A204.1 (cell line): Measurements from ENCODE around the gene ENTREP1.

Experiments used
- FAIRE-seq: peaks from 2 replicates; lab custom pipeline; 2012; peaks lifted over from hg19 to GRCh38; lab: Jason Lieb, UNC

Gene ENTREP1

GRCh38 chr9:69322256-69322655 is 2.8 kb upstream of the ENTREP1 start:
- no peak for FAIRE-seq

DNA sequence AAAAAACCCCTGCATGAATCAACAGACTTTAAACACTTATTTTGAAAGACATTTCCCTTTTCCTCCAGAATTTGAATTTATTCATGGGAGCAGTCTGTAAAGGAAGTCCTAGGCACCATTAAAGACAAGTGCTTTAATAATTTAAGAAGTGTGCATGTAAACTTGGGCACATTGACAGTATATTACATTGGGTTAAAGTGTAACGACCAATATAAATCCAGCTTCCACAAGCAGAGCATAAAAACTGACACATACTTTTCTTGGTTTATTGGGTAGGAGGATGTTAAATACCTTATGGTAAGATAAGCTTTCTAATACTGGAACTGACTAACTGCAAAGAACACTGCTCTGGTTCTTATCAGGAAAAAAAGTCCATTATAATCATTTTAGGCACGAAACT is 1.2 kb upstream of the ENTREP1 start:
- no peak for FAIRE-seq

DNA sequence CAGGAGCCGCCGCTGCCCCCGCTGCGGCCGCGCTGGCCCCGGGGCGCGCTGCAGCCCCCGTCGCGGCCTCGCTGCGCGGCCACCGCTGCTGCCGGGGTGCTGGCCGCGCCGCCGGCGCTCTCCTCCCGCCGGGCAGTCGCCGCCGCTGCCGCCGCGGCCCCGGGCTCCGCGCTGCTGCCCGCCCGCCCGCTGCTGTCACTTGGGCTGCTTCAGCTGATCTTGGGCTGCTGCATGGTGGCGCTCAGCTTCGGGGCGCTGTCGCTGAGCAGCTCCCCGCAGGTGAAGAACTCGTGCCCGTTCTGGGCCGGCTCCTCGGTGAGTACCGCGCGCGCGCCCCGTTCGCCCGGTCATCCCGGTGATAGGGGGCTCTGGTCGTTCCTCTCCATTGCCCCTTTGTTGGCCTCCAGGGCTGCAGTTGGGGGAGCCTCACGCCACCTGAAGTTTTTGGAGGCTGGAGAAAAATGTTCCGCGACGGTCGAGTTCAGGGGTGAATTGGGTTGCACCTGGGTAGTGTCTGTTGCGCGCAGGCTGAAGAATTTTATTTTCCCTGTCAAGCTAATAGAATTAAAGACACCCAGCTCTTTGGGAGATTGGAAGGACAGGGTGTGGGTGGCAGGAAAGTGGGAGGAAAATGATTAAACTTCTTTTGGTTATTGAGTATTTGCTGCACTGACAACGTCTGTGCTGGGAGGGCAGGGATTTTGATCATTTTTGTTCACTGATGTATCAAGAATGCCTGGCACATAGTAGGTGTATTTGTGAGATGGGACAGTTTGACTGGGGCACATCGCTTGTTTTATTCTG is 596 bp downstream of the ENTREP1 start:
- FAIRE-seq, result no peak

- FAIRE-seq, result no peak
Measured at GRCh38 chr9:69326261-69326660, 1.2 kb downstream of the ENTREP1 start.

- no peak for FAIRE-seq
Measured at GRCh38 chr9:69330580-69330979, 5.6 kb downstream of the ENTREP1 start.

GRCh38 chr9:69331444-69331843 is 6.4 kb downstream of the ENTREP1 start:
- no peak for FAIRE-seq

DNA sequence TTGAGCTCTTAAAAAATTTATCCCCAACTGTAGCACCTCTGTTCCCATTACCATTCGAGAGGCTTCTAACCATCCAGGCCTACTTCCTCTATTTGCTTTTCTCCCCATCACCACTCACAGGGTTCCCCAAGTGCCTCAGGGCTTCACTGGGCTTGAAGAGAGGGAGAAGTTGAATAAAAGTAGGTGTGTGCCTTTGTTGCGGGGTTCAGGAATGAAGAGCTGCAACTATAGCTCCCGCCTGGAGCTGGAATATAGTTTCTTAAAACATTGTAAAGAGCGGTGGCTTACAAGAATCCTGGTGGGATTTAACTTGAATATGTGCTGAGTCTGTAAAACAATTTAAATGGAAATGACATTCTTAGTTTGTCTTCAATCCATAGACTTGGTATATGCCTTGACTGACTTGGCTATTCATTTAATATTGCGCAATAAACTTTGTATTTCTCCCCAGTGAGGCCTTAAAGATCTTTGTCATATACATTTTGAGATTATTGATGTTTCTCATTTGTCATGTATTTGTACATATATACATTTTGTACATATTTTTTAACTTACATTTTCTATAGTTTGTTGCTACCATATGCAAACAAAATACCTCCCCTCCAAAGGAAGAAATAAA is 7.2 kb downstream of the ENTREP1 start:
- FAIRE-seq, result no peak

GRCh38 chr9:69333716-69334115 is 8.7 kb downstream of the ENTREP1 start:
- FAIRE-seq, result no peak

GRCh38 chr9:69334317-69334716 is 9.3 kb downstream of the ENTREP1 start:
- no peak for FAIRE-seq

GRCh38 chr9:69339620-69340019 is 14.6 kb downstream of the ENTREP1 start:
- FAIRE-seq, result no peak

DNA sequence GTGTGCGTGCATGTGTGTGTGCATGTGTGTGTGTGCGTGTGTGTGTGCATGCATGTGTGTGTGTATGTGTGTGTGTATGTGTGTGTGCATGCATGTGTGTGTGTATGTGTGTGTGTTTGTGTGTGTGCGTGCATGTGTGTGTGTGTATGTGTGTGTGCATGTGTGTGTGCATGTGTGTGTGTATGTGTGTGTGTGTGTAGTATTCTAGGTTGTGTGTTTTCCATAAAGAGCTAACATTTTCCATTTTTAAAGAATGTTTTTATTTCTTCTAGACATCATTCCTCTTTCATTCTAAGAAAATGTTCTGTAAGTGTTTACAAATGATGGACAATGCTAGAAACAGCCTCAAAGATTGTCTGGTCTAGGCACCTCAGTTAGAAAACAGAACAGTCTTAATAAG is 15.6 kb downstream of the ENTREP1 start:
- FAIRE-seq, result no peak

DNA sequence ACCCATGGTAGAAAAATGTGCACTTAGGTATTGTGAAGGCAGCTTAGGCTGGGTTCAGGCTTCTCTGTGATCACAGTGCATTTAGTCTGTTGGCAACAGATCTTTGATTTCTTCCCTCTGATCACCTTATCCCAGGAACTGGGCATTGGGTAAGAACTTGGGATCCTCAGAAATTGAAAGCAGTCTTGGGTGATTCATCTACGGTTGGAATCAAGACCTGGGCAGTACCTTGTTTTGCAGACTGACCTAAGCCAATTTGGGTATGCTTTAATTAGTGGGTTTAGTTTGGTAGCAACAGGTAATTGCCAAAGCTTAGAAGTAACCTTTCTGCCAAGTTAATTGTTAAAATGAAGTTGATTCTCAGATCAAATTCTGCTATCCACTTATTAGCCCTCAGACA is 17.8 kb downstream of the ENTREP1 start:
- no peak for FAIRE-seq

DNA sequence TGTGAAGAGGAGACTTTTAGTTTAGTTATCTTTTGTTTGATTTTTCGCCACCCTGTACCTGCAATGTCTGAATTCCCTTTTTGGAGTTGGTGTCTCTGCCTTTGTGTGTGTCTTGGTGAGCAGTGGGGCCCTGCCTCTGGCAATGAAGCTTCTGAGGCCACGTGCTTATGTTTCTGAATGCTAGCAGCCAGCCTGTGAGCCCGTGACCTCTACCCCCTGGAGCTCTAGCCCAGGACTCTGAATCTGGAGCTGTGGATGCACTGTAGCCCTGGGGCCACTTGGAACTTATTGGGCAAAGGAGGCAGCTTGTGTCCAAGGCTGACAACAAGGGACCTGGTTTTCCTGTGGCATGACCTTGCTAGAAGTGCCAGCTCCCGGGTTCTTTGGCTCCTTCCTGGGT is 19.4 kb downstream of the ENTREP1 start:
- FAIRE-seq, result no peak

DNA sequence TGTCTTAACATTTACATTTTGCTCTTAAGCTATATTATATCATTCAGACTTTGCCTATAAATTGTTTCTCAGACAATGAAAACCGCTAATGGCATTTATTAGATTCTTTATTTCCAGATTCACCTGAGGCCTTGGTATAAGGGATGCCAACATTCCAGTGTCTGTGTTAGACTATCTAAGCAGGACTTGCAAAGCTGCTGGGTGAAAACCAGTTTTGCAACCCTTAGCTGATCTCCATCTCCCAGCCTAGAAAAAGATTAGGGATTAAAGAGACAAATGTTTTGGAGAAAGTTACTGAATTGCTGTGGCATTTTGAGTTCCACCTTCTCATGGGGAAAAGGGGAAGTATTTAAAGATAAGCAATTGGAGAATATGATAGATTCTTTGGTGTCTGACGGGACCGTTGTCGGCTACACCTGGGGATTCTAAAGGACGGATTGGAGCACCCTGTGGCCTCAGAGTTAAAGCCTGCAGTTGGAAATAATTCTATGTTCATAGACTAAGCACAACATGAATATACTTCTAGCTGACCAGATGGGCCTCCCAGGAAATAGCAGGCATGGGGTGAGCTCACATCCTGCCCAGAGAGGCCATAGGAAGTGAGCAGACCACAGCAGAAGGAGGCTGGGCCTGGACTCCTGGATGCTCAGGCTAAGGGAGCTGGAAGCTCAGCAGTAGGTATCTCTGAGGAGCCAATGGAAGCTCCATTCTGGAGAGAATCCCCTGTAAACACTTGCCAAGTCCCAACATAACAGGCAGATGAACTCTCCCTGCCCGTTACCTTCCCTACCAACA is 21.8 kb downstream of the ENTREP1 start:
- FAIRE-seq, result no peak

- no peak for FAIRE-seq
Measured at GRCh38 chr9:69347607-69348006, 22.6 kb downstream of the ENTREP1 start.

DNA sequence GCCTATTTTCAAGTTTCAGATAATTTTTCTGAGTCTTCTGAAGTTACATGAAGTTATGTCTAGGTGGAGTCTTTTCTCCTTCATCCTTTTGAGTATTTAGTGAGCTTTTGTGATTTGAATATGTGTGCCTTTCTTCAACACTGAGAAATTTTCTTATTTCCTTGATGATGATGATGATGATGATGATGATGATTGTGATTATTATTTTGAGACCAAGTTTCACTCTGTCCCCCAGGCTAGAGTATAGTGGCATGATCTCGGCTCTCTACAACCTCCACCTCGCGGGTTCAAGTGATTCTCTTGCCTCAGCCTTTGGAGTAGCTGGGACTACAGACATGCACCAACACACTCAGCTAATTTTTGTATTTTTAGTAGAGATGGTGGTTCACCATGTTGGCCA is 26.2 kb downstream of the ENTREP1 start:
- no peak for FAIRE-seq

- no peak for FAIRE-seq
Measured at GRCh38 chr9:69355232-69355631, 30.2 kb downstream of the ENTREP1 start.

- no peak for FAIRE-seq
Measured at GRCh38 chr9:69357030-69357775, 32.2 kb downstream of the ENTREP1 start.

- FAIRE-seq, result no peak
Measured at GRCh38 chr9:69357821-69358220, 32.8 kb downstream of the ENTREP1 start.

- no peak for FAIRE-seq
Measured at GRCh38 chr9:69363191-69363590, 38.2 kb downstream of the ENTREP1 start.

DNA sequence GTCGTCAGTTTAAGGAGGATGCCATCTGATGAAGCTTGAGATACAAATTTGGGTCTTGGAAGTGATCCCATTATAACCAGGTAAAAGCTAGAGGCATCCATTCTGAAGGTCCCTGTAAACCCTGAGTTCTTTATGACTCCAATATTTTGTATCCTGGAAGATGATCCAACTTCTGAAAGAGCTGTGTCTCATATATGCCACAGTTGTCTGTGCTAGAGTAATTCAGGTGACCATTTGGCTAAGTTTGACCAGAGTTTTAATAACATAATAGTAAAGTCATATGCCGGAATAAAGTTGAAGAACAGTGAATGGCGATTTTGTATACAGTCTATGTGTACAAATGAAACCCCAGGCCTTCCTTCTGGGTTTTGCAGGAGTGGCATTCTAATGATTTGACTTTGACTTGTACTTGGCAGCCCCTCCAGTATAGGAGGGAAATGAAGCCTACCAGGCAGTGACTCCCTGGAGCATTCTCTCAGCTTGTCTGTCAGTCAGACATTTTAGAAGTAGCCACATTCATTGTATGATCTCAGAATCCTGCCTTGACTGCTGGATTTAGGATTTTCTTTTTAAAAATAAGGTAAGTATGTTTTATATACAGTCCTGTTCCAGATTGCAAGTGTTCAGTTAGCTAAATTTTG is 39.6 kb downstream of the ENTREP1 start:
- FAIRE-seq, result no peak

GRCh38 chr9:69370430-69370829 is 45.4 kb downstream of the ENTREP1 start:
- no peak for FAIRE-seq
